GM20000 (cell line): ENCODE measurements around the gene ATAD2B.

Experiments
- DNase-seq: peaks from one replicate; pipeline ENCODE4 v3.0.0; 2012; ENCODE audit warnings: low spot score
- TF ChIP-seq, protein P1 (sequence below): IDR thresholded peaks from 2 replicates; pipeline ENCODE4 v1.5.1; 2012; ENCODE audit warnings: mild to moderate bottlenecking, control low read depth; ENCODE audit errors: extremely low read depth, missing control alignments

The ATAD2B gene

GRCh38 chr2:23757686-23758433, 169.1 kb downstream of the ATAD2B start:
- DNase-seq = no peak
- TF ChIP-seq, protein P1, sequence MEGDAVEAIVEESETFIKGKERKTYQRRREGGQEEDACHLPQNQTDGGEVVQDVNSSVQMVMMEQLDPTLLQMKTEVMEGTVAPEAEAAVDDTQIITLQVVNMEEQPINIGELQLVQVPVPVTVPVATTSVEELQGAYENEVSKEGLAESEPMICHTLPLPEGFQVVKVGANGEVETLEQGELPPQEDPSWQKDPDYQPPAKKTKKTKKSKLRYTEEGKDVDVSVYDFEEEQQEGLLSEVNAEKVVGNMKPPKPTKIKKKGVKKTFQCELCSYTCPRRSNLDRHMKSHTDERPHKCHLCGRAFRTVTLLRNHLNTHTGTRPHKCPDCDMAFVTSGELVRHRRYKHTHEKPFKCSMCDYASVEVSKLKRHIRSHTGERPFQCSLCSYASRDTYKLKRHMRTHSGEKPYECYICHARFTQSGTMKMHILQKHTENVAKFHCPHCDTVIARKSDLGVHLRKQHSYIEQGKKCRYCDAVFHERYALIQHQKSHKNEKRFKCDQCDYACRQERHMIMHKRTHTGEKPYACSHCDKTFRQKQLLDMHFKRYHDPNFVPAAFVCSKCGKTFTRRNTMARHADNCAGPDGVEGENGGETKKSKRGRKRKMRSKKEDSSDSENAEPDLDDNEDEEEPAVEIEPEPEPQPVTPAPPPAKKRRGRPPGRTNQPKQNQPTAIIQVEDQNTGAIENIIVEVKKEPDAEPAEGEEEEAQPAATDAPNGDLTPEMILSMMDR = no peak

DNA sequence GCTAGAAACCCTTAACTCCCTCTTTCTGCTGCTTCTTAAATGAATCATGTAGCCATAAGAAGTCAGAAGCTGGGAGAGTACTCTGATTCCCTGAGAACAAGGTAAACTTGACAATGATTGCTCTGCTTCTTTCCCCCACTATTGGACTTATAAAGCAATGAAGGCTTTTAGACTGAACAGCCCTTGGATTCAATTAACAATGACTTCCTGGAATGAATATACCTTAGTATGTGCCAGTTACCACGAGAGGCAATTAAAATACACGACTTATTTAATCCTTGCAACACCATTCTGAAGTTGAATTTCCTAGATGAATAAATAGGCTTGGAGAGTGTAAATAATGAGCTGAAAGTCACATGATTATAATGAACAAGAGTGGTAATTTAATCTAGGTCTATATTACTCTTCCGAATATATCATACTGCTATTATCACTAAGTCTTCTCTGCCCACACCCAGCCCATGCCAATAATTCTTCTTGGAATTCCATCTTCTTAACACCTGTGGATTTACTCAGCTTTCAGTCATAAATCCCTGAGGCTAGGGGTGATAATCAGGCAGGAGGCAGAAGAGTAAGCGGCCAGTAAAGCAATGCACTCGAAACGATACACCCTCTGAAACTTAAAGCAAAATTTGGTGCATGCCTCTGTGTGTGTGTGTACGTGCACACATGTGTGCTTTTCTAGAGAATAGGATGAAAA, 170.2 kb downstream of the ATAD2B start:
- TF ChIP-seq, protein P1 = no peak
- no peak for DNase-seq

DNA sequence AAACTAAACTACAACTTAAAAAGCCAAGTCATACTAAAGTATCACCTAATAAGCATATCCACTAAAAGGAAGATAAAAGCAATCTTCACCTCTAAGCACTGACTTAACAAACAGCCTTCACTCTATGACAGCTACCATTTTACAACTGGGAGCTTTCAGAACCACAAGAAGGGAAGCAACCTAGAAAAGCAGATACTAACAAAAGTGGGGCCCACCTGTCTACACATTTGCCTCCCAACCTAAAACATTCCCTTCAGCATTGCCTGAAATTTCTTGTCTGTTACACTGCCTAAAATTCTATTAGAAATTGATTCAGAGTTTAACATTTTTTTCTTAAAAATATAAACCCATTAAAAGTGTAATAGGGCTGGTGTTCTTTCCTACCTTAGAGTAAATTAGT, 172.0 kb downstream of the ATAD2B start:
- TF ChIP-seq, protein P1 = no peak
- no peak for DNase-seq

DNA sequence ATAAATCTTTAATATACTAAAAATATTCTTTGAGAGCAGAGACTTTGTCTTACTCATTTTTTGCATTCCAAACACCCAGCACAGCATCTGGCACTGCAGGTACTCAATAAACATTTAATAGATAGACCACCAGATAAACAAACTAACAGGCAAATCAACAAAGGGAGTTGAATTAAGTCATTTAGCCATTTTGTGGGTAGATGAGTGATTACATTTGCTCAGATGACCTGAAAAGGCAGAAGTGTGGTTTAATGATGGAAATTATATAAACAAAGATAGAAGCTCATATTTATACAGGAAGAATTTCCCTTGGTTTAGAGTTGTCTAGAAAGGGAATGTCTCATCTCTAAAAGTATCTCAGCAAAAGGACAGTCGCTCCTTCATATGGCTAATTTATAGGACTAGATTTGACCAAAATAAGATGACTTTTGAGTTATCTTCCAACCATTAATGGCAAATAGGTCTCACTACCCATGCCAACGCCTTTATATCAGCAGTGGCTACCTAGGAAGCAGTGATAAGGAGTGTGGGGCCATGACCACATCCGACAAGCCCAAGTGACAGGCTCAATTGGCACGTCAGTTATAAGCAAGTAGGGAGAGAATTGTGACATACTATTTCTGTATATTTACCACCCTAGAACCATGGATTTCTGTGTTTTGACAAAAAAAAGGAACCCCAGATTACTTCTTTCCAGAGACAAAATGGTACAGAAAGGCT, 173.5 kb downstream of the ATAD2B start:
- no peak for DNase-seq
- TF ChIP-seq, protein P1 = no peak

GRCh38 chr2:23751747-23752265, 175.1 kb downstream of the ATAD2B start:
- TF ChIP-seq, protein P1 = no peak
- DNase-seq = no peak

DNA sequence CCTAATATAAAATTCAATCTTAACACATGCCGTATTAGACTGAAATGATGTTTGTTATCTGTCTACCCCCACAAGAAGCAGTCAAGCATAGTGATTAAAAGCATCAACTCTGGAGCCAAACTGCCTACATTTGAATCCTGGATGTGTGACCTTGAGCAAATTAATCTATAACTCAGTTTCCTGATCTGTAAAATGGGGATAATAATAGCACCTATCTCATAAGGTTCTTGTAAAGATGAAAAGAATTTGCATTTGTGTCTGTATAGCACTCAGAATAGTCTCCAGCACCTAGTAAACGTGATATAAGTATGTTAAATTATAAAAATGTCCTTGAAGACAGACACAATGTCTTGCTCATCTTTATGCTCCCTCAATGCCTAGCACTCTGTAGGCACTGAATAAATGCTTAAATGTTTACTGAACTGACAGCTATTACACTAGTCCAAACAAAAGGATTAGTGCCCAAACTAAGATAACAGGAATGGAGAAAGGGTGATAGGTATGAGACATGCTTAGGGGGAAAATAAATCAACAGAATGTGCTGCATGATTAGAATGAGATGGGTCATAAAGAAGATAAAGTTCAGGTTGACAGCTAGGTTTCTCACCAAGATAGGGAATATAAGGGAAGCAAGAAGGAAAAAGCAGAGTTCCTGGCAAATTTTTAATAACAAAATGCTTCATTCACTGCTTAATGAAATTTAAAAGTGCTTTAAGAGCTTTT, 180.6 kb downstream of the ATAD2B start:
- TF ChIP-seq, protein P1 = no peak

GRCh38 chr2:23745726-23746105, 181.2 kb downstream of the ATAD2B start:
- DNase-seq = peak; percentile 7
- TF ChIP-seq, protein P1 = no peak

More for the DNA sequence above, 180.6 kb downstream of the ATAD2B start:
- no peak for DNase-seq
